Ectodermal cell (in vitro differentiated cells): ENCODE measurements around the gene FGA. TPM values are rescaled to one million over a fixed set of nuclear protein-coding genes. Genes with fewer than 3 reads are reported as not detected.

Experiments used
- H3K27ac ChIP-seq: 2 replicates; pipeline ENCODE4 v1.7.0; 2013; ENCODE audit warnings: mild to moderate bottlenecking, low read depth, low read length; ENCODE audit not compliant: insufficient read depth, poor library complexity, severe bottlenecking
- H3K27me3 ChIP-seq: 2 replicates; pipeline ENCODE4 v1.7.0; 2013; ENCODE audit warnings: mild to moderate bottlenecking, low read length; ENCODE audit not compliant: insufficient read depth, control insufficient read depth, poor library complexity, severe bottlenecking
- H3K36me3 ChIP-seq: one replicate; pipeline ENCODE4 v1.7.0; 2013; ENCODE audit warnings: low read length; ENCODE audit not compliant: control insufficient read depth, insufficient read depth
- H3K4me1 ChIP-seq: one replicate; pipeline ENCODE4 v1.7.0; 2013; ENCODE audit warnings: low read length; ENCODE audit not compliant: control insufficient read depth, insufficient read depth
- H3K4me3 ChIP-seq: 2 replicates; pipeline ENCODE4 v1.7.0; 2013; ENCODE audit warnings: low read depth, low read length, control low read depth; ENCODE audit not compliant: insufficient read depth
- H3K9me3 ChIP-seq: 2 replicates; pipeline ENCODE4 v1.7.0; 2013; ENCODE audit warnings: mild to moderate bottlenecking, low read length, moderate library complexity; ENCODE audit not compliant: control insufficient read depth
- WGBS, 2 experiments: methylation state at CpG; one replicate each; pipeline ENCODE4 v1.1.7; 2013; ENCODE audit warnings: missing lambda C conversion rate in 2 of 2; 5-methylcytosine and 5-hydroxymethylcytosine counted together
- polyA plus RNA-seq, 4 experiments: library from polyadenylated mRNA; stranded (reverse); fragments of 50-300 nt; gene quantifications; one replicate each; pipeline ENCODE4 v1.2.3, GENCODE V29; 2013

Gene FGA
- polyA plus RNA-seq (2013, experiment 1 of 4) = 0.67 TPM
- 0.23 TPM for polyA plus RNA-seq (2013, experiment 2 of 4)
- polyA plus RNA-seq (2013, experiment 3 of 4) = 0.59 TPM
- polyA plus RNA-seq (2013, experiment 4 of 4) = 0.41 TPM

DNA sequence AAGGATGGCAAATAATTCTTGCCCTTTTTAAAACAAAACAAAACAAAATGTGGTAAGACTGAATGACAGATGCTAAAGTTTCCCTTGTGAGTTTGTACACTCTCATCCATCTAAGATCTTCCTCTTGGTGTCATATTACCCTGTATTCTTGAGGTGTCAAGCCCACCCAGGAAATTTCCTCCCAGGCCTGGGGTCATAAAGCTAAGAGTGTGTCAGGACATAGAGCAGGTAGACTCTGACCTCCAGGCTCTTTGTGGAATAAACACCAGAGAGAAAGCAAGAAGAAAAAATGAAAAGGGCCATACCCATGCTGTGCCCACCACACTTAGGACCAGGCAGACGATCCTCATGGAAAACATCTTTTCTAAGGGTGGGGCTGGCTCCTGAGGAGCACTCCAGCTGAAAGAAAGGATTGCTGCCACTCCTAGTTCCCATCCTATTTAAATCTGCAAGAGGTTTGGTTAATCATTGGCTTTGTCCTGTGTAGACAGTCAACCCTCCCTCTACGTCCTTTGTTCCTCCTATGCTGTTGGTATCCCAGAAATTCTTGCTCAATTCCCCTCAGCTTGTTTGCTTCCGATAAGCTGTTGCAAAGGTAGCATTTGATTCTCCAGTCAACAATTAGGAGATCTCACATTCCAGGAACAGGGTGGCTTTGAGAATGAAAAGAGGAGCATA, at the start of gene FGA:
FGA (minus strand) TSS at position 414 of the 678 bp plus-strand sequence; CDS start at position 359, 55 bp downstream.
- H3K4me1 ChIP-seq = peaks cover 4% of the 10 kb centered on the region
- 66 to 68% methylated on average over 3 of the region's 3 CpGs for WGBS, 2 experiments
- no peaks in the 10 kb centered on the region for H3K9me3 ChIP-seq
- H3K4me3 ChIP-seq = no peak within 1 kb of the TSS
- H3K27me3 ChIP-seq = no peaks in the 10 kb centered on the region
- no peak within 1 kb of the TSS for H3K27ac ChIP-seq
- no peaks in the 10 kb centered on the region for H3K36me3 ChIP-seq

- Histone ChIP-seq H3K27me3 (peaks cover under 1% of the 10 kb centered on the region), H3K9me3 (no peaks in the 10 kb centered on the region), H3K27ac (no peak overlapping the region), H3K4me1 (no peaks in the 10 kb centered on the region), H3K36me3 (no peaks in the 10 kb centered on the region), H3K4me3 (no peak overlapping the region)
- WGBS, 2 experiments = 89 to 96% methylated on average over 2 to 3 of the region's 3 CpGs
Observed at GRCh38 chr4:154634058-154634457, 43.5 kb upstream of the FGA start.

GRCh38 chr4:154631828-154632227, 41.3 kb upstream of the FGA start:
- Histone ChIP-seq H3K27me3 (peaks cover 23% of the 10 kb centered on the region), H3K36me3 (no peaks in the 10 kb centered on the region), H3K4me3 (no peak overlapping the region), H3K27ac (no peak overlapping the region), H3K4me1 (no peaks in the 10 kb centered on the region), H3K9me3 (no peaks in the 10 kb centered on the region)
- 89 to 91% methylated on average over 2 of the region's 2 CpGs for WGBS, 2 experiments

DNA sequence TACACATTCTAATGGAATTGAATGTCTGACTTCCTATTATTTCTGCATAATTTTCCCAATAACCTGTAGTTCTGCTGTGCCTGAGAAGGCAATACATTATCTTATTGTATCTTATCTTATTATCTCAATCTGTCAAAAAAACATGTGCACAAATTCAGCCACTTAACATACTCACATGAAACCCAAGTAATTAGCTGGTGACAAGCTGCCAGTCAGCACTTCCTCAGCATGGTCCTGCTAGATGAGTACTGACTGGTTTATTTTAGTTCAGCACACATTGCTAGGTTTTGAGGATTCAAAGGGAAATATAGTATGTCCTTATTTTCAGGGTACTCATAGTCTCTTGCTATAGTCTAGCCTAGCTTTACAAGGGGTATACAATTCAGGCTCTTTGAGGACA, 39.8 kb upstream of the FGA start:
- Histone ChIP-seq H3K9me3 (no peaks in the 10 kb centered on the region), H3K27me3 (peaks cover 34% of the 10 kb centered on the region), H3K36me3 (no peaks in the 10 kb centered on the region), H3K4me3 (no peak overlapping the region), H3K27ac (no peak overlapping the region), H3K4me1 (no peaks in the 10 kb centered on the region)

DNA sequence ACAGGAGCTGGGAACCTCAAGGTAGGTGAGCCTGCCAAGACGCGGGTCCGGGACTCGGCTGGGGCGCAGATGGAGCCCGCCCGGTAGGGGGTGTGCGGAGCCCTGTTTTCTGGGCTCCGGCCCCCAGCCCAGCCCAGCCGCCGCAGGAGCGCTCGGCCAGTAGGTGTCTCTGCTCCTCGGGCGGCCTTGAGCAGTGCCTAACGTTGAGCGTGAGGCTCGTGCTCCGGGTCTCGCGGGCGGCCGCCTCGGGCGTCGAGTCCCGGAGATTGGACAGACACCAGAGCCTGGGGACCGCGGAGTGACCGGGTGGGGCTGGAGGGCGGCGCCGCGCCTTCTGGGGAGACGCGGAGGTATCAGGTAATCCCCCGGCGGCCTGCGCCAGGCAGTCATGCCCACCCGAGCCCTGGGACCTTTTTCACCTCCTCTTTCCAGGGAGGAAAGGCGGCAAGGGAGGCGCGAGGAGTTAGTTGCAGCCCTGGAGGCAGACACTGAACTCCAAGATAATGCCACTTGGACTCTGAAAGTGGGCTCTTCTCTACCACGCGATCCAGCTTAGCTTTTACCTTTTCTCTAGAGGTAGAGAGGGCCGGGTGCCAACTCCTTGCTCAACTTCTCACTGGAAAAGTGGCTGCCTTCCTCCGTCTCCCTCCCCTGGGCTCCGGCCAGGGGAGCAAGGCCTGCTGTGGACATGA, 36.4 kb upstream of the FGA start:
- 6% methylated on average over 48 of the region's 48 CpGs for WGBS, 2 experiments
- peaks cover 34% of the 10 kb centered on the region for H3K27me3 ChIP-seq
- H3K4me1 ChIP-seq = no peaks in the 10 kb centered on the region
- peak overlapping the region; percentile 27 for H3K4me3 ChIP-seq
- no peaks in the 10 kb centered on the region for H3K9me3 ChIP-seq
- H3K27ac ChIP-seq = no peak overlapping the region
- no peaks in the 10 kb centered on the region for H3K36me3 ChIP-seq

- Histone ChIP-seq H3K9me3 (no peaks in the 10 kb centered on the region), H3K27ac (no peak overlapping the region), H3K27me3 (peaks cover 34% of the 10 kb centered on the region), H3K4me1 (no peaks in the 10 kb centered on the region), H3K4me3 (no peak overlapping the region), H3K36me3 (no peaks in the 10 kb centered on the region)
- WGBS, 2 experiments = 87 to 88% methylated on average over 3 of the region's 3 CpGs
Observed at GRCh38 chr4:154625971-154626370, 35.4 kb upstream of the FGA start.

GRCh38 chr4:154623995-154624394, 33.5 kb upstream of the FGA start:
- Histone ChIP-seq H3K36me3 (no peaks in the 10 kb centered on the region), H3K4me1 (no peaks in the 10 kb centered on the region), H3K9me3 (no peaks in the 10 kb centered on the region), H3K4me3 (no peak overlapping the region), H3K27ac (no peak overlapping the region), H3K27me3 (peaks cover 33% of the 10 kb centered on the region)
- 91 to 94% methylated on average over 7 of the region's 7 CpGs for whole genome bisulfite sequencing, 2 experiments

DNA sequence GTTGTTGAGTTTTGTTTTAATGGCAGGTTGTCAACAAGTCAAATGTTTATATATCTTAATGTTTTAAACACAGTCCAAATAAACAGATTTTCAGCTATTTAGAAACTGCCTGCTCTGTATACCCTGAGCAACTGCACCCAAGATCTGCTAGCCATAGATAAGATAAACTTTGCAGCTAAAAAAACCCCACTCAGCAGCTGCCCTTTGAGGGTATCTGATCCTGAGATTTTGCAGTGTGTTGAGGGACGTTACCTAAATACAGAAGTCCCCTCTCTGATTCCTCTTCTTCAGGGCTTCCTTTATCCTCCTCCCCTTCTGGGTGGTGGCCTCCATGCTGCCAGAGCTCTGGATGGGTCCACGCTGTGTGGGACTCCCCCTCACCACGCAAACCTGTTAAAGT, 32.9 kb upstream of the FGA start:
- Histone ChIP-seq H3K36me3 (no peaks in the 10 kb centered on the region), H3K27ac (no peak overlapping the region), H3K4me1 (no peaks in the 10 kb centered on the region), H3K27me3 (peaks cover 27% of the 10 kb centered on the region), H3K4me3 (no peak overlapping the region), H3K9me3 (no peaks in the 10 kb centered on the region)
- WGBS, 2 experiments = 83 to 96% methylated on average over 3 of the region's 3 CpGs

- H3K9me3 ChIP-seq = no peaks in the 10 kb centered on the region
- peaks cover 19% of the 10 kb centered on the region for H3K27me3 ChIP-seq
- H3K36me3 ChIP-seq = no peaks in the 10 kb centered on the region
- H3K4me3 ChIP-seq = no peak overlapping the region
- no peaks in the 10 kb centered on the region for H3K4me1 ChIP-seq
- no peak overlapping the region for H3K27ac ChIP-seq
Observed at GRCh38 chr4:154622598-154622997, 32.1 kb upstream of the FGA start.

- WGBS, 2 experiments = 32 to 41% methylated on average over 1 of the region's 1 CpG
- no peaks in the 10 kb centered on the region for H3K36me3 ChIP-seq
Observed at GRCh38 chr4:154620111-154620510, 29.6 kb upstream of the FGA start.

More at GRCh38 chr4:154620111-154620510, 29.6 kb upstream of the FGA start:
- Histone ChIP-seq H3K4me3 (no peak overlapping the region), H3K27ac (no peak overlapping the region), H3K27me3 (no peaks in the 10 kb centered on the region), H3K4me1 (no peaks in the 10 kb centered on the region), H3K9me3 (no peaks in the 10 kb centered on the region)
